ENCODE measurements around the gene RUBCN.
"Not testable (repeated sequence)": the region's sequence is repeated elsewhere in the genome, so short reads cannot be mapped to it uniquely, and the experiment has no call there.

Gene RUBCN

GRCh38 chr3:197718891-197719290 is 17.8 kb downstream of the RUBCN start:
- no peak for TF ChIP-seq CTCF (IDR thresholded peaks at IDR 0.05; ENCODE audit: insufficient read depth, missing control alignments)
- no peak for DNase-seq (ENCODE audit: insufficient read length, low spot score)
- FAIRE-seq, result no peak

GRCh38 chr3:197714251-197714650 is 22.5 kb downstream of the RUBCN start:
- TF ChIP-seq CTCF (IDR thresholded peaks at IDR 0.05; ENCODE audit: insufficient read depth, missing control alignments), result no peak
- FAIRE-seq (no peak), DNase-seq (ENCODE audit: insufficient read length, low spot score) (no peak)

GRCh38 chr3:197713477-197713822 is 23.3 kb downstream of the RUBCN start:
- FAIRE-seq (no peak), DNase-seq (ENCODE audit: insufficient read length, low spot score) (no peak)
- TF ChIP-seq CTCF (IDR thresholded peaks at IDR 0.05; ENCODE audit: insufficient read depth, missing control alignments), result no peak

GRCh38 chr3:197711973-197712707 is 24.6 kb downstream of the RUBCN start:
- no peak for FAIRE-seq
- no peak for TF ChIP-seq CTCF (IDR thresholded peaks at IDR 0.05; ENCODE audit: insufficient read depth, missing control alignments)
- no peak for DNase-seq (ENCODE audit: insufficient read length, low spot score)

- not testable (repeated sequence) for FAIRE-seq
Observed at GRCh38 chr3:197710965-197711364, 25.7 kb downstream of the RUBCN start.

GRCh38 chr3:197709135-197709534 is 27.6 kb downstream of the RUBCN start:
- no peak for FAIRE-seq
- TF ChIP-seq CTCF (IDR thresholded peaks at IDR 0.05; ENCODE audit: insufficient read depth, missing control alignments), result no peak
- no peak for DNase-seq (ENCODE audit: insufficient read length, low spot score)

More at GRCh38 chr3:197710965-197711364, 25.7 kb downstream of the RUBCN start:
- DNase-seq (ENCODE audit: insufficient read length, low spot score), result not testable (repeated sequence)

GRCh38 chr3:197706658-197707057 is 30.0 kb downstream of the RUBCN start:
- no peak for DNase-seq (ENCODE audit: insufficient read length, low spot score)
- no peak for TF ChIP-seq CTCF (IDR thresholded peaks at IDR 0.05; ENCODE audit: insufficient read depth, missing control alignments)
- no peak for FAIRE-seq

- no peak for TF ChIP-seq CTCF (IDR thresholded peaks at IDR 0.05; ENCODE audit: insufficient read depth, missing control alignments)
- DNase-seq (ENCODE audit: insufficient read length, low spot score) (no peak), FAIRE-seq (no peak)
Observed at GRCh38 chr3:197701841-197702240, 34.9 kb downstream of the RUBCN start.

Measured in D721Med (cell line).